ENCODE measurements around the gene POLR1D.

The POLR1D gene

GRCh38 chr13:27632214-27632613 lies 10.5 kb downstream of the POLR1D start:
- H3K9me2 ChIP-seq (ENCODE audit: low read depth, low read length) = no peaks in the 10 kb centered on the region
- no peaks in the 10 kb centered on the region for H3F3A ChIP-seq (ENCODE audit: insufficient read depth, low read length)
- H3K4me2 ChIP-seq (ENCODE audit: low read length) = no peak overlapping the region
- no peak overlapping the region for H2AFZ ChIP-seq (ENCODE audit: low read length)
- H3K9me3 ChIP-seq (ENCODE audit: low read length) = no peaks in the 10 kb centered on the region
- no peaks in the 10 kb centered on the region for H3K4me1 ChIP-seq (ENCODE audit: insufficient read depth, low read length, severe bottlenecking)
- no peaks in the 10 kb centered on the region; the same call in 1 of the 2 replicates for H4K20me1 ChIP-seq (ENCODE audit: insufficient read depth, low read length)
- H3K9ac ChIP-seq (ENCODE audit: low read length) = no peak overlapping the region
- H3K27ac ChIP-seq (ENCODE audit: low read depth, low read length, poor library complexity, severe bottlenecking) = no peak overlapping the region
- peaks cover 61% of the 10 kb centered on the region for H3K36me3 ChIP-seq (ENCODE audit: insufficient read depth, low read length)
- H3K27me3 ChIP-seq (ENCODE audit: insufficient read depth, low read length) = no peaks in the 10 kb centered on the region
- peaks cover 63% of the 10 kb centered on the region for H3K79me2 ChIP-seq (ENCODE audit: insufficient read depth, low read length)
- no peak for TF ChIP-seq EZH2 (IDR thresholded peaks at IDR 0.05; ENCODE audit: borderline replicate concordance, low read length)
- TF ChIP-seq, protein P1, sequence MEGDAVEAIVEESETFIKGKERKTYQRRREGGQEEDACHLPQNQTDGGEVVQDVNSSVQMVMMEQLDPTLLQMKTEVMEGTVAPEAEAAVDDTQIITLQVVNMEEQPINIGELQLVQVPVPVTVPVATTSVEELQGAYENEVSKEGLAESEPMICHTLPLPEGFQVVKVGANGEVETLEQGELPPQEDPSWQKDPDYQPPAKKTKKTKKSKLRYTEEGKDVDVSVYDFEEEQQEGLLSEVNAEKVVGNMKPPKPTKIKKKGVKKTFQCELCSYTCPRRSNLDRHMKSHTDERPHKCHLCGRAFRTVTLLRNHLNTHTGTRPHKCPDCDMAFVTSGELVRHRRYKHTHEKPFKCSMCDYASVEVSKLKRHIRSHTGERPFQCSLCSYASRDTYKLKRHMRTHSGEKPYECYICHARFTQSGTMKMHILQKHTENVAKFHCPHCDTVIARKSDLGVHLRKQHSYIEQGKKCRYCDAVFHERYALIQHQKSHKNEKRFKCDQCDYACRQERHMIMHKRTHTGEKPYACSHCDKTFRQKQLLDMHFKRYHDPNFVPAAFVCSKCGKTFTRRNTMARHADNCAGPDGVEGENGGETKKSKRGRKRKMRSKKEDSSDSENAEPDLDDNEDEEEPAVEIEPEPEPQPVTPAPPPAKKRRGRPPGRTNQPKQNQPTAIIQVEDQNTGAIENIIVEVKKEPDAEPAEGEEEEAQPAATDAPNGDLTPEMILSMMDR (IDR thresholded peaks at IDR 0.05; ENCODE audit: low read length) = no peak
- H3K4me3 ChIP-seq (ENCODE audit: low read depth, low read length, poor library complexity, severe bottlenecking) = no peak overlapping the region

- Histone ChIP-seq H3K4me3 (ENCODE audit: low read depth, low read length, poor library complexity, severe bottlenecking) (no peak overlapping the region), H3K27ac (ENCODE audit: low read depth, low read length, poor library complexity, severe bottlenecking) (no peak overlapping the region), H3K9me3 (ENCODE audit: low read length) (no peaks in the 10 kb centered on the region), H3K27me3 (ENCODE audit: insufficient read depth, low read length) (no peaks in the 10 kb centered on the region), H3K4me2 (ENCODE audit: low read length) (no peak overlapping the region), H3K9me2 (ENCODE audit: low read depth, low read length) (no peaks in the 10 kb centered on the region), H3K9ac (ENCODE audit: low read length) (no peak overlapping the region), H3K4me1 (ENCODE audit: insufficient read depth, low read length, severe bottlenecking) (no peaks in the 10 kb centered on the region), H3K36me3 (ENCODE audit: insufficient read depth, low read length) (peaks cover 61% of the 10 kb centered on the region), H2AFZ (ENCODE audit: low read length) (no peak overlapping the region), H4K20me1 (ENCODE audit: insufficient read depth, low read length) (no peaks in the 10 kb centered on the region), H3K79me2 (ENCODE audit: insufficient read depth, low read length) (peaks cover 59% of the 10 kb centered on the region), H3F3A (ENCODE audit: insufficient read depth, low read length) (no peaks in the 10 kb centered on the region)
- TF ChIP-seq, protein P1 (IDR thresholded peaks at IDR 0.05; ENCODE audit: low read length) = no peak
- no peak for TF ChIP-seq EZH2 (IDR thresholded peaks at IDR 0.05; ENCODE audit: borderline replicate concordance, low read length)
Measured at GRCh38 chr13:27632648-27633047, 11.0 kb downstream of the POLR1D start.

GRCh38 chr13:27634231-27634630 lies 12.5 kb downstream of the POLR1D start:
- Histone ChIP-seq H3F3A (ENCODE audit: insufficient read depth, low read length) (no peaks in the 10 kb centered on the region), H3K9me3 (ENCODE audit: low read length) (no peaks in the 10 kb centered on the region), H2AFZ (ENCODE audit: low read length) (no peak overlapping the region), H3K4me3 (ENCODE audit: low read depth, low read length, poor library complexity, severe bottlenecking) (no peak overlapping the region), H3K9ac (ENCODE audit: low read length) (no peak overlapping the region), H4K20me1 (ENCODE audit: insufficient read depth, low read length) (no peaks in the 10 kb centered on the region), H3K4me2 (ENCODE audit: low read length) (no peak overlapping the region), H3K4me1 (ENCODE audit: insufficient read depth, low read length, severe bottlenecking) (no peaks in the 10 kb centered on the region), H3K9me2 (ENCODE audit: low read depth, low read length) (no peaks in the 10 kb centered on the region), H3K36me3 (ENCODE audit: insufficient read depth, low read length) (peaks cover 49% of the 10 kb centered on the region), H3K79me2 (ENCODE audit: insufficient read depth, low read length) (peaks cover 57% of the 10 kb centered on the region), H3K27me3 (ENCODE audit: insufficient read depth, low read length) (no peaks in the 10 kb centered on the region), H3K27ac (ENCODE audit: low read depth, low read length, poor library complexity, severe bottlenecking) (no peak overlapping the region)
- TF ChIP-seq, protein P1 (IDR thresholded peaks at IDR 0.05; ENCODE audit: low read length) = no peak
- no peak for TF ChIP-seq EZH2 (IDR thresholded peaks at IDR 0.05; ENCODE audit: borderline replicate concordance, low read length)
